Activated CD8-positive, alpha-beta memory T cell treated with anti-CD3 and anti-CD28 coated beads for 36 hours (primary cell): ENCODE data around the gene SIVA1. TPM values are rescaled to one million over a fixed set of nuclear protein-coding genes. Genes with fewer than 3 reads are reported as not detected.

Experiments used
- CTCF ChIA-PET: fragments of 350-600 bp; sonication (Branson Sonifier 250); formaldehyde crosslinking; loops from one replicate; lab custom pipeline; 2021; ENCODE audit warnings: antibody characterized with exemption; lab: Charles Lee
- POLR2A ChIA-PET: fragments of 350-600 bp; sonication (Branson Sonifier 250); formaldehyde crosslinking; loops from one replicate; lab custom pipeline; 2021; ENCODE audit warnings: antibody characterized with exemption; lab: Charles Lee
- total RNA-seq, 2 experiments: library from RNA; stranded (reverse); gene quantifications; one replicate each; pipeline ENCODE4 v1.2.3, GENCODE V29; 2021

SIVA1 gene
- total RNA-seq, 2 experiments from 2014 or later: 167 TPM

DNA sequence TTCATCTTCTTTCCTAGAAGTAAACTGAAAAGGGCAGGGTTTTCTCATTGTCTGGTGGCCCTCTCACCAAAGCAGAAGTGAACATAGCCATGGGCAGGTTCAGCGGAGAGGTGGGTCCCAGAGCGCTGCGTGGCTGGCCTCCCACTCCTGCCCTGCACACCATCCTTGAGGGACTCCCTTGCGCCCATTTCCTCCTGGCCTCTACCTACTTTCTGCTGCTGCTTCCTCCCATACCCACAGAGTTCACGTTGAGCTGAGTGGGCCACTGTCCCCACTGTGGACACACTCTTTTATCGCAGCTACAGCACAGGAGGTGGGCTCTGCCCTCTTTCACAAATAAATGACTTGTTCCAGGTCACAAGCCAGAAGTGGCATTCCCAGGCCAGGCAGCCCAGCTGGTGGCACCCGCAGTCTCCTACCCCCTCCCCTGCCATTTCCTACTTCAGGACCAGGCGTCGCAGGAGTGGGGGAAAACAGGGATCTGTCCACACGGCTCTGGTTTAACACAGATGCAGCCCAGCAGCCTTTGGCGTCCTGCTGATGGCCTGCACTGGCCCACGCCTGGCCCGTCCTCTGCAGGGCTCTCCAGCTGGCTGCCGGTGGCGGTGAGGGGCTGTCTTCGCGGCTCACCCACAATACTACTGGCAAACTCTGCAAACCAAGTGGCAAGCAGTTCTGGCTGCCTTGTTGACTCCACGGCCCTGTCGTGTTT, 4.9 kb downstream of the SIVA1 start:
- POLR2A ChIA-PET: no interaction called here
- CTCF ChIA-PET: interaction anchor here (0.6 to 1.8 kb wide), 3 partner anchors 9 to 11 kb away, joined by 3 to 5 read pairs (median 3); no protein-coding TSS in a partner anchor

DNA sequence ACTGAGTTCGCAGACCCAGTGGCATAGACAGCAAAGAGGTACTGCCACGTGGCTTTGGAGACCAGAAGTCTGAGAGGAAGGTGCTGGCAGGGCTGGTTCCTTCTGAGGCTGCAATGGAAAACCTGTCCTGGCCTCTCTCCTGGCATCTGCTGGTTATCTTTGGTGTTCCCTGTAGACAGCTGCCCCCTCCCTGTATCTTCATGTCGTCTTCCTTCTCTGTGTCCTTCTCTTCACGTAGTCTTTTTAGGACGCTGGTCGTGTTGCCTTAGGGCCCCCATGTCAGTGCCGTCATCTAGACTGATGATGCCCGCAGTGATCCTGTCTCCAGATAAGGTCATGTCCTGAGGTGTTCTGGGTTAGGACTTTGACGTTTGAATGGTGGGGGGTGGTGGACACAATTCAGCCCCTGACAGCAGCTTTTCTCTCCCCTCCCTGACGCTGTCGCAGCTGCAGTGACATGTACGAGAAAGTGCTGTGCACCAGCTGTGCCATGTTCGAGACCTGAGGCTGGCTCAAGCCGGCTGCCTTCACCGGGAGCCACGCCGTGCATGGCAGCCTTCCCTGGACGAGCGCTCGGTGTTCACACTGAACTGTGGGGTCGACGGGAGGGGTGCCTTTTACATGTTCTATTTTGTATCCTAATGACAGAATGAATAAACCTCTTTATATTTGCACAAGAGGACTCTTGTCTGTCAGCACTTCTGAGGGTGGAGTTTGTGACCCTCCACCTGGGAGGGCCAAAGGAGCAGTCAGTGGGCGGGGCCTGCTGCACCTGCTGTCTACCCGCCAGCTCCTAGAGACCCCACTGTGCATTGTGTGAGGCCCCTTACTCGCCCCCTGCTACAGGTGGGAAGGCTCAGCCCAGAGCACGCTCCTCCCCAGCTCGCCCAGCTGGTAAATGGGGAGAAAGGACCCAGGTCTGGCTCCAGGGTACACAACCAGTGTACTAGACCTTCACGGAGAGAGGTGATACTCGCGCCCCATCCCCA, 6.3 kb downstream of the SIVA1 start:
- POLR2A ChIA-PET: no interaction called here

DNA sequence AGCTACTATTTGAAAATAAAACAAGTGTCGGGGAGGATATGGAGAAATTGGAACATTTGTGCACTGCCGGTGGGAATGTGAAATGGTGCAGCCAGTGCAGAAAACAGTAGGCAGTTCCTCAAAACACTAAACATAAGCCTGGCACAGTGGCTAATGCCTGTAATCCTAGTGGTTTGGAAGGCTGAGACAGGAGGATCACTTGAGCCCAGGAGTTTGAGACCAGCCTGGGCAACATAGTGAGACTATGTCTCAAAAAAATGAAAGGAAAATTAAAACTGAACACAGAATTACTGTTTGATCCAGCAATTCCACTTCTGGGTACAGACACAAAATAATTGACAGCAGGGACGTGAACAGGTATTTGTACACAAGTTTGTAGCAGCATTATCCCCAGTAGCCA, 12.6 kb downstream of the SIVA1 start:
- ChIA-PET POLR2A (no interaction called here), CTCF (interaction anchor here (0.7 to 1.8 kb wide), 4 partner anchors 11 to 280 kb away, joined by 3 to 7 read pairs (median 4); partner anchors contain the start of gene SIVA1)

More for the DNA sequence above, 6.3 kb downstream of the SIVA1 start:
- CTCF ChIA-PET: interaction anchor here (1.2 to 1.8 kb wide), 2 partner anchors 9 to 68 kb away, joined by 3 to 5 read pairs; no protein-coding TSS in a partner anchor

DNA sequence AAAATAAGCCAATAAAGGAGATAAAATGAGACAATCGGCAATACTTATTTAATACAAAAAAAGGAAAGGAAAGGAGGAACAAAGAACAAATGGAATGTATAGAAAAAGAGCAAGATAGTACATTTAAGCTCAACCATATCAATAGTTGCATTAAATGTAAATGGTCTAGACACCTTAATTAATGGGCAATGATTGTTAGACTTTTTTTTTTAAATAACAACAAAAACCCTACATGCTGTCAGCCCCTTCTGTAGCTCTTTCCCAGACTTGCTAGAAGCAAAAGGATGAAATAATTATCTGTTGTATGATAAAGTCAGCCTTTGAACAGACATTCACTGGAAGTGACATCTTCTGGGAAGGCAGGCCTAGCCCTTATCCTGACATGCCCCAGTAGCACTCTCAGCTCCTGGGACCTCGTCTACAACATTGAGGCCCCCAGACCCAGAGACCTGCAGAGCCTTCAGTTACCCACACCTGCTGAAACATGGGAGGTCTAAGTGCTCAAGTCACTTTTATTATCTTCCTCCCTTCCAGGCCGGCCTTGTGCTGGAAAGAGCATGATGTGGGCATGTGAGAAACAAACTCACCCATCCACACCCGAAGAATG, 13.4 kb downstream of the SIVA1 start:
- POLR2A ChIA-PET: no interaction called here
- CTCF ChIA-PET: interaction anchor here (0.7 to 1.8 kb wide), 5 partner anchors 9 to 279 kb away, joined by 3 to 7 read pairs (median 3); partner anchors contain the start of gene SIVA1

DNA sequence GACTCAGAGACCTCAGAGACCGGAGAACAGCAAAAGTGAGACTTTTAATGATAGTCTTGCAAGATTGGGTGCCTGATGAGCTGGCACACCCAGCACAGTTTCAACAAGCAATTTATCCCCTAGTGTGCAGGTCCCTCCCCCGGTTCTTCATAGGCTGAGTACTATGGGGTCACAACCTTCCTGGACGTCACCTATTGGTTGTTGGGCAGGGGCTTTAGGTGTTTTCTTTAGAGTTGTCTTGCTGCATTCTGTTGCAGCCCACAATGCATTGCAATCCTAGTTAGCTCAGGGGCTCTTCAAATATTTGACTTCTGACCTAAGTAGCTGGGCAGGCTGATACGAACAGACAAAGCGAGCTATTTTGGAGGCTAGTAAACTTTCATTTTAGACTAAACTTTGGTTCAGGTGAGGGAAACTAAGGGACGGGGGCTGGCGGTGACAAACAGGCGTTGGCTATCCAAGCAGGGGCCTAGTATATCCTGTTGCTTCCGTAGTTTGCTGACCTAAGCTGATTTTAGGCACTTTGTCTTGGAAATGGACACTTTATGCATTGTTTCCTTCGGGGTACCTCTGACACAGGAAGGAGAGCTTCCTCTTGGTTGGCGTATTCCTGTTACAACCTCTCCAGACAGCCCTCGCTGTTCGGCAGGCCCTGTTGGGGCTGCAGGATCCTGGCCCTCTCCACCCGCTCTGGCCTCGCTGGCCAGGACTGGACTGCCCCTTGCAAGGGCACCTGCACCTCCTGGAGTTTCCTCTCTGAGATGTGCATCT, 14.1 kb downstream of the SIVA1 start:
- ChIA-PET POLR2A (no interaction called here), CTCF (interaction anchor here (0.5 to 1.8 kb wide), 4 partner anchors 10 to 278 kb away, joined by 3 to 7 read pairs (median 3); no protein-coding TSS in a partner anchor)

DNA sequence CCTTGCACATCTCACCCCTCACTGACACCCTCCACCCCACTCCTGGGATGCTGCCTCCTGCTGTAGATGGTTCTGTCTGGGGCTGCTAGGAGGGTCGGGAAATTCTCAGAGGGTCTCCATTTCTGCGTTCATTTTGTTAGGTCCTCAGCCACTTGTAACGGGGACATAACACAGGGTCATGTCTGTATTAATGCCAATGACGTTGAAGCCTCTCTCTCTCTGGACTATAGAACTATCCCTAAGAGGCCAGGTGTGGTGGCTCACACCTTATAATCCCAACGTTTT, 14.6 kb downstream of the SIVA1 start:
- CTCF ChIA-PET: interaction anchor here (0.5 to 2.7 kb wide), 8 partner anchors 10 to 277 kb away, joined by 3 to 32 read pairs (median 8); partner anchors contain the start of genes SIVA1 and ZBTB42

DNA sequence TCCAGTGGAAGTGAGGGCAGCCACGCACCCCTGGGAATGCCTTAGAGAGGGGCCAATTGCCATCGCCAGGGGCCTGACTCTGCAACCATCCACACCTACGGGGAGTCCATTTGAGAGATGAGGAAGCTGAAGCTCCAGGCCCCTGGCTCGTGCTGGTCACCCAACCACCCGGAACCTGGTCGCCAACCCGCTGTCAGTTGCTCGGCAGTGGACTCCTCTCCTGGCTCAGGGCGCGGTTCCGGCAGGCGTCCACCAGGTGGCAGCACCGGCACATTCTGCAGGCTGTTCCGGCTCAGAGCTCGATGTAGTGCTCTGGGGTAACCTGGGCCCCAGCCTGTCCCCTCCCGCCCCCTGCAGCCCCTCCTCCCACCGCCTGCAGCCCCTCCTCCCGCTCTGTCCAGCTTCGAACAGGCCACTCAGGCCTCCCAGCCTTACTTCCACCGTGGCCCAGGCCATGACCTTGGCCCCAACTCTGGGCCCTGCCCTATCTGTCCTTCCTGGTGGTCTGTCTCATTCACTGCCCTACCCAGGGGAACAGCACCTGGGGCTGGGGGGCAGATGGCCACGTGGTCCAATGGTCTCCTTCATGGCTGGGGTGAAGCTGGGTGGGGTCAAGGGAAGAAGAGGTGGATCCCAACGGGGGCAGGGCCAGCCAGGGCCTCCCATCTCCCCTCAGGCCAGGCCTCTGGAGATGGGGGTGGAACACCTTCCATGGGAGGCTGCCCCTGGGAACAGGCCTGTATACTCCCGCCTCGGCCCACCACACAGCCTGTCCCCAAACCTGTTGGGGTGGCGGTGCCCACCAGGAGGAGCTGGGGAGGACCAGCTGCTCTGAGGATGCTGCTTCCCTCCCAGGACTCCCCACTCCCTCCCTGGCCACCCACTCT, 15.7 kb downstream of the SIVA1 start:
- CTCF ChIA-PET: interaction anchor here (0.6 to 2.7 kb wide), 18 partner anchors 9 to 533 kb away, joined by 3 to 32 read pairs (median 5); partner anchors contain the start of genes INF2, SIVA1 and ZBTB42
- POLR2A ChIA-PET: interaction anchor here (0.5 to 1.5 kb wide), 2 partner anchors 16 to 96 kb away, joined by 3 to 4 read pairs; partner anchors contain the start of gene SIVA1

More for the DNA sequence above, 14.6 kb downstream of the SIVA1 start:
- POLR2A ChIA-PET: no interaction called here

DNA sequence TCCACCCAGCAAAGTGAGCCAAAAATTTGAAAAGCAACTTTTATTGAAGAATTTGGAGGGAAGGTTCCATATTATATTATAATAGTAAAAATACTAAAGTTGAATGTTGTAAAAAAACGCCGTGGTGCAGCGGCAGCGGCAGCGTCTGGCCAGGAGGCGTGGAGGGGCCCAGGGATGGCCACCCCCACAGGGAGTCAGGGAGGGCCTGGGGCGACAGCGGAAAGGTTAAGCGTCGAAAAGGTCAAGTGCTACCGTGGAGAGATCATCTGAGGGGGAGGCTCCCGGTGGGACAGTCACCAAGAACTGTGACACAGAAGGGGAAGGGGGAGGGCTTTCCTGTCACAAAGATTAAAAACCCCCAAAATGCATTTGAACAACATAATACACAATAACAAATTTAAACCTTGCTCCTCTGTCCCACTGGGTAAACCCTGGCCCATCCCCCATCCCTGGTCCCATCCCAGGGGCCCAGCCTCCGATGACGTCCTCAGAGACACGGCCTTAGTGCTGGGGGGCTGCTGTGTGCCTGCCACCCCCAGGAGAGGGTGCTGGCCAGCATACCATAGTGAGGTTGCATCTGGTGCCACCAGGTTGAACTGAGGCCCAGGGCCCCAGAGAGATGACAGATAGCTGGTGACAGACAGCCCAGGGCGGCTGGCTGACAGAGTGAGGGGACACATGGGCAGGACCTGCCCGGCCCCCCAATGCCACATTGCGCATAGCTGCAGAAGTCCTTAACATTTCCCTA, 16.6 kb downstream of the SIVA1 start:
- CTCF ChIA-PET: interaction anchor here (1.2 to 2.7 kb wide), 13 partner anchors 11 to 100 kb away, joined by 3 to 32 read pairs (median 10); partner anchors contain the start of genes SIVA1 and ZBTB42
- POLR2A ChIA-PET: interaction anchor here (1.5 kb wide), 1 partner anchor 16 kb away, joined by 3 read pairs; the partner anchor contains the start of gene SIVA1

DNA sequence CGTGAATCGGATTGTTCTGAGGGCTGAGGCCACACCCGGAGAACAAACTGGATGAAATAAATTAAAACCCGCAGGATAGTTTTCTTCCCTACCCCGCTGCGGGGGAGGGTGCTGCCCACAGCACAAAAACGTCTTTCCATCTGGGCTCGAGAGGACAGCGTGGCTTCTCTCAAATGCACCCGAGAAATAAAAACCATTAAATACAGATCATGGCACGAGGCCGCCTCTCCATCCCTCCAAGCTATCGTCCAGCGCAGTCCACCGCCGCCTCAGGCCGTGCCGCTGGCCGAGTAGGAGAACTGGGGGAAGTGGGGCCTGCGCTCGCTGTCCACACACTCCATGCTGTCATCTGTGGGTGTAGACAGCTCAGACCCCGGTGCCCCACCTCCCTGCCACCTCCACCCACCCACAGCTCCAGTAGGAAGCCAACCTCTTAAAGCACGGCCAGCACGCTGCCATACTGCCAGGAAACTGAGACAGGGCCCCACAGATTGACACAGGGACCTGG, 17.2 kb downstream of the SIVA1 start:
- ChIA-PET CTCF (interaction anchor here (1.3 to 2.7 kb wide), 6 partner anchors 9 to 56 kb away, joined by 3 to 18 read pairs (median 7); partner anchors contain the start of genes SIVA1 and ZBTB42), POLR2A (no interaction called here)

DNA sequence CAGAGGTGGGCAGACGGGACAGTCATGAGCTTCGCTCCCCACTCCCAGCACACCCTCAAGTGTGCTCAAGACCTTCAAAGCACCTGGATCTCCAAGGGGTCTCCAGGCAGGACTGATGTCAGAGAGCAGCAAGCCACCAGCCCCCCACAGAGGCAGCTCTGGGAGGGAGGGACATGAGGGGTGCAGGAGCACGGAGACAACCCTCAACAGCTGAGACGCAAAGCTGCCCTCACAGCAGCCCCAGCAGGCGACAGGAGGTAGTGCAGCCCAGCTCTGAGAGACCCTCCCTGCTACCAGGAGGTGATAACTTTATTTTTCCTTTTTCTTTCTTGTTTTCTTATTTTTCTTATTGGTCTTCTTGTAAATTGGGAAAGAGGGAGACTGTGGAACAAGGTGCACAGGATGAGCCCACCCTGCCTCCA, 17.9 kb downstream of the SIVA1 start:
- POLR2A ChIA-PET: no interaction called here
- CTCF ChIA-PET: interaction anchor here (0.9 to 2.0 kb wide), 6 partner anchors 8 to 55 kb away, joined by 3 to 10 read pairs (median 6); partner anchors contain the start of genes SIVA1 and ZBTB42

DNA sequence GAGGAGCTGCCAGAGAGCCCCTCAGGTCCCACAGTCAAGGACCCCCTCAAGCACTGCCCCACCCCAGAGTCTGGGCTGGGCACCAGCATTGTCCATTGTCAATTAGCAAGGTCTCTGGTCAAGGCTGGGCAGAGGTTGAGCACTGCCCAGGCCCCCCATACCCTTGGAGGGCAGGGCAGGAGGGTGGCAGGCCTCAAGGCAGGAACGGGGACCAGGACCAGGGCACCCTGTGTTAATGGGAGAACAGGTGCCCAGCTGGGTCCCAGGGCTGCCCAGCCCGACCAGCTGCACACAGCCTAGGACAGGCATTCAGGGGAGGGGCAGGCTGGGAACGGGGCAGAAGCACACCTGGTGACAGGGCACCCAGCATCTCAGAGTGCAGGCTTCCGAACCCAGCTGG, 18.4 kb downstream of the SIVA1 start:
- ChIA-PET CTCF (interaction anchor here (0.9 to 2.0 kb wide), 5 partner anchors 8 to 46 kb away, joined by 3 to 8 read pairs (median 5); partner anchors contain the start of genes SIVA1 and ZBTB42), POLR2A (no interaction called here)

DNA sequence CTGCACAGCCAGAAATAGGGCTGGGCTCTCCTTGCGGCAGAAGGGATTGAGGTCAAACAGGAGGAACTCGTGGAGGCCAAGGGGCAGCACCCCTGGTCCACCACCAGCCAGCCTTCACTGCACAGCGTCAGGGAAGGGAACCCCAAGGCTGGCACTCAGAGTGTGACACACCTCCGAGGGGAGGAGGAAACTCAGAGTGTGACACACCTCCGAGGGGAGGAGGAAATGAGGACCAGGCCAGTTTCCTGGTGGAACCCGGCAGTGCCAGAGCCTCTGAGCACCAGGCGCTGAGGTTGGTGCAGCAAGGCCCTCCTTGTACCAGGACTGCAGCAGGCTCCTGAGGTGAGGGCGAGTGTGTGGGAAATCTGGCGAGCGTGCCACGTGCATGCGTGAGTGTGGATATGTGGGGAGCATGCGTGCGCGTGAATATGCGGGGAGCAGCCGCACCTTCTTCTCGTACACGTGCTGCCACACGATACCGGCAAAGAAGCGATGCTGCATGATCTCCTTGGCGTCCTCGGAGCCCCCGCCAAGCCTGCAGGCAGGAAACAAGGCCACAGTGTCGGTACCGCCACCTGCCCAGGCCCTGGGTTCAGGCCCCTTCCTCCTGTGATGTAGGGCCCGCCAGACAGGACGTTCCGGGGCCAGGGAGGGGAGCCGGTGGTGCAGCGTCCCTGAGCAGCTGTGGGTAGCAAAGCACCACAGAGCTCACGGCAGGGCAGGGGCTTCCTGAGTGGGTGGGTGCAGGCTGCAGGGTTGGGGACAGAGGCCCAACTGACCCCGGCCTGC, 19.2 kb downstream of the SIVA1 start:
- CTCF ChIA-PET: interaction anchor here (0.6 to 2.0 kb wide), 2 partner anchors 19 to 282 kb away, joined by 4 to 8 read pairs; no protein-coding TSS in a partner anchor
- POLR2A ChIA-PET: no interaction called here

DNA sequence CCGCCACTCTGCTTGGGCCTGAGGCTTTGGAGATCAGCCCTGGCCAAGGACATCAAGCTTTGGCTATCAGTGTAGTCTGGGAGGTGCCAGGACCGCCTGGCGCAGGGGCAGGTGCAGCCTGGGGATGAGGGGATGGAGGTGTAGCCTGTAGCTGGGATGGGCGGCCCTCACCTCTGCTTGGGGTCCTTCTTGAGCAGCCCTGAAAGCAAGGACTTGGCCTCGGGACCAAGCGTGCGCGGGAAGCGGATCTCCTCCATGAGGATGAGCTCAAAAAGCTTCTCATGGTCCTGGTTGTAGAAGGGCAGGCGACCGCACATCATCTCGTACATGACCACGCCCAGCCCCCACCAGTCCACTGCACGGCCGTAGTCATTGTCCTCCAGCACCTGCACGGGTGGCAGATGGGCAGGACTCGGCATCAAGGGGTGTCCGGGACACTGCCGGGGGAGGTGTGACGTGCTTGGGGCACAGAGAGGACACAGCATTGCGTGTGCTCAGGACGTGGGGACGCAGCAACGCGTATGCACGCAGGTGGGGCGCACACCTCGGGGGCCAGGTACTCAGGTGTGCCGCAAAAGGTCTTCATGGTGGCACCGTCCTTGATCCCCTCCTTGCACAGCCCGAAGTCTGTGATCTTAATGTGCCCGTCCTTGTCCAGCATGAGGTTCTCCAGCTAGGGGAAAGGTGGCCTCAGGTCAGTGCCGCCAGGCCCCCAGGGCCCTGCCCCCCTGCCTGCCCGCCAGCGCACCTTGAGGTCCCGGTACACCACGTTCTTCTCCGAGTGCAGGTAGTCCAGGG, 20.0 kb downstream of the SIVA1 start:
- ChIA-PET POLR2A (no interaction called here), CTCF (interaction anchor here (1.5 kb wide), 1 partner anchor 53 kb away, joined by 3 read pairs; no protein-coding TSS in a partner anchor)
